NCI-H2196 treated with DMSO at 0.1 percent for 48 hours (cell line): ENCODE measurements around the gene ZNF569.
A peak's percentile ranks its signal among the peaks of the same experiment; 100 is the strongest.
"Not testable (repeated sequence)": the region's sequence is repeated elsewhere in the genome, so short reads cannot be mapped to it uniquely, and the experiment has no call there.

ENCODE experiments used
- DNase-seq: peaks from one replicate; lab custom pipeline; 2025; ENCODE audit not compliant: unreplicated experiment; lab: John Stamatoyannopoulos, UW

The ZNF569 gene

DNA sequence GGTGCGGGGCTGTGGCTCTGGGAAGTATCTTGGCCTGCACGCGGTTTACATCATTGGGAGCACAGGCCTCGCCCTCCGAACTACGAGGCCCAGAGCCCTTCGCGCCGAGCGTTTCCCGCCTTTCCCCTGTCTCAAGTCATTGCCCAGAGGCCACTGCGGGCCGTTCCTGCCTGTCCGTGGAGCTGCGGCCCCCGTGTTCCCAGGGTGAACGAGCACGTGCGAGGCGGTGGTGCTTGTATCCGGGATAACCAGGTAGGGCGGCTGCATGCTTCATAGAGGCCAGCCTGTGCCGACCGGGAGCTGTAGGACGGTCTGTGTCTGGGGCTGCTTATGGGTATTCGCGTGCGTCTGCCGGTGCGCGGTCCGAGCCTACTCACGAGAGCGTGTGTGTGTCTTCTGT is 63.8 kb downstream of the ZNF569 start:
- DNase-seq: no peak

DNA sequence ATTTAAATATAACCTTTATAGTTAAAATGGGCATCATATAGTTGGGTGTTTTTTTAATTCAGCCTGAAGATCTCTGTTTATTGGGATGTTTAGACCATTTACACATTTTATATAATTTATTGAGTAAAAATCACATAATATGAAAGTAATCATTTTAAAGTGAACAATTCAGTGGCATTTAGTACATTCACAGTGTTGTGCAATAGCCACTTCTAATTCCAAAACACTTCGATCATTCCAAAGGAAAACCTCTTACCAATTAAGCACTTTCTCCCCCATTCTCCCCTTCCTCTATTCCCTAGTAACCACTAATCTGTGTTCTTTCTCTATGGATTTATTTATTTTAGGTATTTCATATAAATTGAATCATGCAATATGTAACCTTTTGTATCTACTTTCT is 66.2 kb downstream of the ZNF569 start:
- DNase-seq: no peak

DNA sequence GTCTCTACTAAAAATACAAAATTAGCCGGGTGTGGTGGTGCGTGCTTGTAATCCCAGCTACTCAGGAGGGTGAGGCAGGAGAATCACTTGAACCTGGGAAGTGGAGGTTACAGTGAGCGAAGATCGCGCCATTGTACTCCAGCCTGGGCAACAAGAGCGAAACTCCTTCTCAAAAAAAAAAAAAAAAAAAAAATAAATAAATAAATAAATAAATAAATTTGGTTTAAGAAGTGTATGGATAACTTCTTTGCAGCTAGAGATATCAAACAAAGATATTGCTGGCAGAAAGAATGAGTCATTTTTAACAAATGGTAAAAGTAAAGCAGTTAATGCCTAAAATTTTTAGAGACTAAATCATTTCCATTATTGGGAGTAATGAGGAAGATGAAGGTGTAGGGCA is 75.8 kb downstream of the ZNF569 start:
- DNase-seq: not testable (repeated sequence)

DNA sequence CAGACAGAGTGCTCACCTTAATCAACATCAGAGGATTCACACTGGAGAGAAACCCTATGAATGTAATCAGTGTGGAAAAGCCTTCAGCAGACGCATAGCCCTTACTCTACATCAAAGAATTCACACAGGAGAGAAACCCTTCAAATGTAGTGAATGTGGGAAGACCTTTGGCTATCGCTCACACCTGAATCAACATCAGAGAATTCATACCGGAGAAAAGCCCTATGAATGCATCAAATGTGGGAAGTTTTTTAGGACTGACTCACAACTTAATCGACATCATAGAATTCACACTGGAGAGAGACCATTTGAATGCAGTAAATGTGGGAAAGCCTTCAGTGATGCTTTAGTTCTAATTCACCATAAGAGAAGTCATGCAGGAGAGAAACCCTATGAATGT is 78.0 kb downstream of the ZNF569 start:
- no peak for DNase-seq

DNA sequence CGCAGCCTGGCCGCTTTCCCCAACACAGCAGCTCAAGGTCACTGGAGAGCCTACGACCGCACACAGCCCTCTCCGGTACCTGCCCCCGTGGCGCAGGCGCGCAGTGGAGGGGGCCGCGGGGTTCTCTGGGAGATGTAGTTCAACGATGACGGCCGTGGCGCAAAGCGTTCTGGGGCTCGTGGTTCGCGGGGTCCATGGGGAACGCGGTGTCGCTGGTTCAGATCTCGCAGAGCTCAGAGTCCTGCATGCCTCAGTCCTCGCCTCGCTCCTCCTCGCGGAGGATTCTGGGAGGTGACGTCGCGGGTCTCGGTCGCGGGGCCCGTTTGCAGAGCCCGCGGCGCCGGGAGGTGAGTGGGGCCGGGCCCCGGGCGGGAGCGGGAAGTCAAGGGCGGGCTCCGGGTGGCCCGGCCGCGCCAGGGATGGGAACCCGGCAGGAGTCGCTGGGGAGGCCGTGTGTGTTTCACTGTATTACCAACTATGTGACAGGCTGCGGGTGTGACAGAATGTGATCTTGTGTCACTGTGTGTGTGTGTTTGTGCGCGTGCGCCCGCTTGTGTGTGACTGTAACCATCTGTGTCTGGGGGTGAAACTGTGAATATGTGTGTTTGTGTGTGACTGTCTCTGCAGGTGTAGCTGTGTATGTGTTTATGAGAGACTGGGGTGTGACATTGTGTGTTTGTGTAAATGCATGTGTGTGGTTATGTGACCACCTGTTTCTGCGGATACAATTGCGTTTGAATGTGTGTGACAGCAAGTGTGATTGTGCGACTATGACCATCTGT is 96.2 kb downstream of the ZNF569 start, which contains the start of gene ZNF527:
Gene ZNF527, plus strand, starts transcription at position 220 of the 782 bp plus-strand sequence. CDS start 3,100 bp downstream, outside the sequence.
- DNase-seq: peak; percentile 93

DNA sequence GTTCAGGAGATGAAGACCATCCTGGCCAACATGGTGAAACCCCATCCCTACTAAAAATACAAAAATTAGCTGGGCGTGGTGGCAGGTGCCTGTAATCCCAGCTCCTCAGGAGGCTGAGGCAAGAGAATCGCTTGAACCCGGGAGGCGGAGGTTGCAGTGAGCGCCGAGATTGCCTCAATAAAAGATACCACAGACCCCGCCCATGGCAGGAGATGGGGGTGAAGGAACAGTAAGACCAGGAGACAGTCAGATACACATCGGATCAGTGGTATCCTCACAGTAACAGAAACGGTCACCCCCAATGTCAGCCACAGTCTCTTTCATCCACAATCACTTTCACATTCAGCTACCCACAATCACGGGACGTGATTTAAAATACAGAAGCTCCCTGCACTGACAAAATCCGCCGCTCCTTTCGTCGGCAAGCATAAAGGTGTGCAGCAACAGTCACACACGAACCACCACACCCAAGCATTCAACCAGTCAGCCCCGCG is 96.8 kb downstream of the ZNF569 start:
- not testable (repeated sequence) for DNase-seq

DNA sequence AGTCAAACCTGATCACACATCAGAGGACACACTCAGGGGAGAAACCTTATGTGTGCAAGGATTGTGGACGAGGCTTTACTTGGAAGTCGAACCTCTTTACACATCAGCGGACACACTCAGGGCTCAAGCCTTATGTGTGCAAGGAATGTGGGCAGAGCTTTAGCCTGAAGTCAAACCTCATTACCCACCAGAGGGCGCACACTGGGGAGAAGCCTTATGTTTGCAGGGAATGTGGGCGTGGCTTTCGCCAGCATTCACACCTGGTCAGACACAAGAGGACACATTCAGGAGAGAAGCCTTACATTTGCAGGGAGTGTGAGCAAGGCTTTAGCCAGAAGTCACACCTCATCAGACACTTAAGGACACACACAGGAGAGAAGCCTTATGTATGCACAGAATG is 104.5 kb downstream of the ZNF569 start:
- DNase-seq: no peak

DNA sequence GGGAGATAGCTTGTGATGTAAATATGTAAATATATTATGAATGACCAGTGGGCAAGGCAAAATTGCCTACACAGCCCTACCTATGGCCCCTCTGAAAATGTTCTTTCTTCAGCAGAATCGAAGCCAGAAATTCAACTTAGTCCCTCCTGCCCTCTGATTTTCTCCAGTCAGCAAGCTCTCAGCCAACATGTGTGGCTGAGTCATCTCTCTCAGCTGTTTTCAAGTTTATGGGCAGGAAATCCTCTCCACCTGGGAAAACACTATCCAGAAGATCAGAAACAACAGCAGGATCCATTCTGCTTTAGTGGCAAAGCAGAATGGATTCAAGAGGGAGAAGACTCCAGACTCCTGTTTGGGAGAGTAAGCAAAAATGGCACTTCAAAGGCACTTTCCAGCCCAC is 105.2 kb downstream of the ZNF569 start:
- no peak for DNase-seq
